ENCODE data around the gene FANCC.

DNA sequence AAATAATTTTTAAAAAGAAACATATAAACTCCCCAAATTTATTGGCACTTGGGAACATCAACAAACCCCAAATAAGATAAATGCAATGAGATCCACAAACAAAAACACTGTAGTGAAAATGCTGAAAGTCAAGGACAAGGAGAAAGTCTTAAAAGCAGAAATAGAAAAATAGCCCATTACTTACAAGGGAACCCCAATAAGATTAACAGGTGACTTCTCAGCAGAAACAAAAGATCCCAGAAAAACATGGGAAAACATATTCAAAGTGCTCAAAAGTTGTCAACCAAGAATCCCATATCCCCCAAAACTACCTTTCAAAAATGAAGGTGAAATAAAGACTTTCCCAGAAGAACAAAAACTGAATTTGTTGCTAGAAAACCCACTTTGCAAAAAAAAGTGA lies 40.0 kb downstream of the FANCC start:
- TF ChIP-seq SUZ12 (IDR thresholded peaks at IDR 0.05; ENCODE audit: extremely low read depth, insufficient read depth, insufficient read length) (no peak), ZNF274 (IDR thresholded peaks at IDR 0.05; ENCODE audit: low read depth, low read length) (no peak)
